DMS79 treated with DMSO at 0.1 percent for 48 hours (cell line): ENCODE measurements around the gene ADORA1.

Experiments
- DNase-seq: peaks from one replicate; lab custom pipeline; 2025; lab: John Stamatoyannopoulos, UW

ADORA1 gene

DNA sequence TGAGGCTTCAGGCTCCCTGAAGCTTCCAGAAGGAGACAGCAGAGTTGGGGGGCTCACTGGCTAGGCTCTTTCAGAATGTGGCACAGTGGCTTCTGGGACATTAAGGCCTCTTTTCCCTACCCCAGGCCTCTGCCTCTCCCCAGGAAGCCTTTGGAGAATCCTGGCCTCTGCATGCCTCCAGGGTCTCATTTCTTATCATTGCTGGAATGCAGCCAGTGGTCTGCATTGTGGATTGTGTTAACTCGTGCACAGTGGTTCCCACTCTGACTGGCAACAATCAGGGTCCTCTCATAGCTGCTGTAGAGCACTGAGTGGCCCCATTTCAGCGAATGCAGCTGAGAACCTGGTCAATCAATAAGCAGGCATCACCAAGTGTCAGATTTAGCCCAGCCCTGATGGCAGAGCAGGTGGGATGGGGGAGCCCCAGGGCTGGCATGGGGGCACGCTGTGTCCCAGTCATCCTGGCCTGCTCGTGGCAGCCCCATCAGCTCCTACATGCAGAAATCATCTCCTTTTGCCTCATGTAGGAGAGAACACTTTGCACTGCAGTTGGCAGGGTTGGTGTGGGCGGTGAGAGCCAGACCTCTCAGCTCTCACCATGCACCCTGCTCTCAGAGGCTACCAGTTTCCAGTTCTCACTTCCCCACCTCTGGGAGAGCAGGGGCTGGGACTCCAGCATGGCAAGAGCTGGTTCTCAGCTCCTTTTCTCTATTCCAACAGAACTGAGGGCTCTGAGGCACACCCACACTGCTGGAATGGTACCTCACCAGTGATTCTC lies 13.4 kb downstream of the ADORA1 start:
- no peak for DNase-seq

DNA sequence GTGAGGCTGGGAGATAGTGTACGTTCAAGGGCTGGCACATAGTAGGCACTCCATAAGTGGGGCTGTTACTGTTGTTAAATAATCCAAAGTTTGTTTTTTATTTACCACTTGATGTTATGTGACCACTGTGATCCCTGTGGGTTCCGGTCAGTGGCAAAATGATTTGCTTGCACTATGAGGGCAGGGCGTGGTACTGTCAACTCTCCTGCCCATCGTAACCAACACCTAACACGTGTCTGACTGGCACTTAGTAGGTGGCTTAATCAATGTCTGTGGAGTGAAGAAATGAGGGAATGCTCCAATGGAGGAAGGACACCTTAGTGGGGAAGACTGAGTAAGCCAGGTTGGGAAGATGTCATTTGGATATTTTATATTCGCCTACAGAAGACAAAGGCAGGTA lies 14.6 kb downstream of the ADORA1 start:
- no peak for DNase-seq

DNA sequence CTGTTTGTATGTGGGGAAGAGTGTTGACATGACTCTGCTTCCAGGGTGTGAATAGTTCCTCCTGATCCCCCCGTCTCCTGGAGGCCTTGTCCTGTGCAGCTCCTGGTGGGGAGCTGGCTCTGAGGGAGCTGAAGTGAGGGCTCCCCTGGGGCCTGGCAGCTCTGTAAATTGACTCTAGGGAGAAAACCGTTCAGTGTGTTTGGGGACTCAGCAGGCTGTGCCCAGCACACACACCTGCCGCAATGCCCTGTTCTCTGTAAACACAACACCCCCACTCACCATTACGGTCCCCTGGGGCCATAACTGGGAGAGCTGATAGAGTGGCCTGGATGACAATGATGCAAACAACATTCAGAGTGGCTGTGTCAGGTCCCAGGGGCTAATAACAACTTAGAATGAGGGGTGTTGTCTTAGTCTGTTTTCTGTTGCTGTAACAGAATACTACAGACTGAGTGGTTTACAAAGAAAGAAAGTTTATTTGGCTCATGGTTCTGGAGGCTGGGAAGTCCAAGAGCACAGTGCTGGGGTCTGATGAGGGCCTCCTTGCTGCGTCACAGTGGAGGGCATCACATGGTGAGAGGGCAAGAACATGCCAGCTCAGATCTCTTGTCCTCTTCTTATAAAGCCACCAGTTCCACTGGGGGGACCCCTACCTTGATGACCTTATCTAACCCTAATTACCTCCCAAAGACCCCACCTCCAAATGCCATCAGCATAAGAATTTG lies 15.3 kb downstream of the ADORA1 start:
- no peak for DNase-seq

- DNase-seq, result no peak
Measured at GRCh38 chr1:203143641-203144040, 16.1 kb downstream of the ADORA1 start.

DNA sequence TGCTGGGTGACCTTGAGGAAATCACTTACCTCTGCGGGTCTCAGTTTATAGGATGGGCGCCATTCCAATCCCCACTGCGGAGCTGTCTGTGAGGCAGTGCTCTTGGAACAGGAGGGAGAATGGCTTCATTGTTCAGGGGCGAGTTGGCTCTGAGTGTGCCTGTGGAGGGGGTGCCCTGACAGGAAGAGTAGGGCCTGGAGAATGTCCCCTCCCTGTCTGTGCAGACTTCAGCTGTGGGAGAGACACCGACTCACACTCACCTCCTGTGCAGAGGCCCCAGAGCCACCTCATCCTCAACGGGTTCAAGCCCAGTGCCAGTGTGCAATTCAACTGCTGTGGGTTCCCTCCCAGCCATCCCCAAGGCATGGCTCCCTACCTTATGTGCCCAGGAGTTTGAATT lies 17.1 kb downstream of the ADORA1 start:
- DNase-seq, result no peak

DNA sequence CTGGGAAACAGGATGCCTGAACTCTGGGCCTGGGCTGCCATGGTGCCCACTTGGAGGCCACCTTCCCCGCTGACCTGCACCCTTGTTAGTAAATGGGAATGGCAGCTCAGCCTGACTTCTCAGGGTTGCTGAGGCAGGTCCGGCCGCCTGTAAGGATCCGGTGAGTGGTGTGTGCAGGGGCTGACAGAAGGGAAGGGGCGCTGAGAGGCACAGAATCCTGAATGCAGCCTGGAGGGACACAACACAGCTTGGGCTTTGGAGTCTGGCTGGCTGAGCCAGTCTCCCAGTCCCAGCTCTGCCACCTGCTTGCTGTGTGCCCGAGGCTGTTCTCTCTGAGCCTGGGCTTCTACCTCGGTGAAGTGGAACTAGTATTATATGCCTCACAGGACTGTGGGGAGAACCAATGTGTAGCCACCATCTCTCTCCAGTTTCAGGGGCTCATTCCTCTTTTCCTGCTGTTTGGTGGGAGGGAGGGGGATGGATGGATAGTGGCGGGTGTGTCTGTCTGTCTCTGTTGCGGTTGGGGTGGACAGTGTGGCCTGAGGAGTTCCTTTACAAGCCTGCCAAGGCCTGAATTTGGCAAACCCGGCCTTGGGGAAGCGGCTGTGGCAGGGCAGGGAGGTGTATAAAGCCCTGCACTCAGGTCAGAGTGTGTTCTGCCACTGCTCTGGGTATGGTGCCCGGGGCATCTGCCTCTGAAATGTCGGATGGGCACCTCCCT lies 18.0 kb downstream of the ADORA1 start:
- DNase-seq, result no peak

- no peak for DNase-seq
Measured at GRCh38 chr1:203146042-203146369, 18.5 kb downstream of the ADORA1 start.

GRCh38 chr1:203146537-203146936 lies 19.0 kb downstream of the ADORA1 start:
- no peak for DNase-seq

DNA sequence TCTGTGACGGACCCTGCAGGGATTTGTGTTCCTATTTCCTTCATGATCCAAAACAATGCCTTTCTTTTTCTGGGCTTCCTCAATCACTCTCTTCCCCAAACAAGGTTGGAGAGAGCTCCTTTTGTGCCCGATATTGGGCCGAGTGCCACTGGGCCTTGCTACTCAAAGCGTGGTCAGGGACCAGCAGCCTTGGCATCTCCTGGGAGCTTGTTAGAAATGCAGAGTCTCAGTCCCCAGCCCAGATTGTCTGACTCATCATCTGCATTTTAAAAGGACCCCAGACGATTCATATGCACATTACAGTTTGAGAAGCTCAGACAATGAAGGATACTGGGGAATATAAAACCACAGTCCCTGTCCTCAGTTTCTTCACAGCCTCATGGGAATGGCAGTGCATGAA lies 19.9 kb downstream of the ADORA1 start:
- no peak for DNase-seq

DNA sequence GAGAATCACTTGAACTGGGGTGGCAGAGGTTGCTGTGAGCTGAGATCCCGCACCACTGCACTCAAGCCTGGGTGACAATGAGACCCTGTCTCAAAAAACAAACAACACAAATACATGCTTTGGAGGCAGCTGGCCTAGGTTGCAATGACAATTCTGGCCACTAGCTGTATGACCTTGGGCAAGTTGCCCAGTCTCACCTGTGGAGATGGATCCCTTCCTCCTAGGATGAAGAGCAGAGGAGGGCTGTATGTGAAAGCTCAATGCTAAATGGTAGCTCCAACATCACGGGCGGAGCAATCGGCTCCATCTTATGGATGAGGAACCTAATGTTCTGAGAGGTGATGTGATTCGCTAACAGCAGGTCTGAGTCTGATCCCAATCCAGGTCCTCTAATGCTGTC lies 20.6 kb downstream of the ADORA1 start:
- DNase-seq, result no peak

GRCh38 chr1:203148579-203148978 lies 21.1 kb downstream of the ADORA1 start:
- no peak for DNase-seq

DNA sequence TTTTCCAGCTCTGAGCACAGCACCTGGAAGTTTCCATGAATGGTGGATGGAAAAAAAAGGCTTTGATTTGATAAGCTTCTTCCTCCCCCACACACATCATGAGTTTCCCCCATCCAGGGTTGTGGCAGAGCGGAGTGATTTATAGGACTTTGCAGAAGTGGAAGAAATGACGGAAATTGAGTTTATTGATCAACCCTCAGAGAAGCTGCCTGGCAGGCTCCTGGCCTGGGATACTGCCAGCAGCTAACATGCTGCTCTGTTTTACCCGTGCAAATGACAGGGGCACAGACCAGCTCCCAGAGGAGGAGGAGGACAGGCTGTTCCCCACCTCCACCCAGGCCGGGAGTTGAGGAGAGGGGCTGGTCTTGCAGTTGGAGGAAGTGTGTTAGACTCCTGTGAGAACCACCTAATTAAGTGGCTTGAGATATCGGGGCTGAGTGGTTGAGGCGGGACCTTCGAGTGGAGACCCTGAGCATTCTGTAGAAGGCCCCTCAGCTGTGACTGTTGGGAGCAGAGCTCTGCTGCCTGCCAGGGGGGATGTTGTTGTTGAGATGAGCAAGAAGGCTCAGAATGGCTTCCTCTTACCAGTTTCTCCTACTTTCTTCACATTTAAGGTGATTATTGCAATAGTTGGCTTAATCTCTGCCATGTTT lies 21.8 kb downstream of the ADORA1 start:
- no peak for DNase-seq

GRCh38 chr1:203150511-203151297 lies 23.2 kb downstream of the ADORA1 start:
- no peak for DNase-seq

DNA sequence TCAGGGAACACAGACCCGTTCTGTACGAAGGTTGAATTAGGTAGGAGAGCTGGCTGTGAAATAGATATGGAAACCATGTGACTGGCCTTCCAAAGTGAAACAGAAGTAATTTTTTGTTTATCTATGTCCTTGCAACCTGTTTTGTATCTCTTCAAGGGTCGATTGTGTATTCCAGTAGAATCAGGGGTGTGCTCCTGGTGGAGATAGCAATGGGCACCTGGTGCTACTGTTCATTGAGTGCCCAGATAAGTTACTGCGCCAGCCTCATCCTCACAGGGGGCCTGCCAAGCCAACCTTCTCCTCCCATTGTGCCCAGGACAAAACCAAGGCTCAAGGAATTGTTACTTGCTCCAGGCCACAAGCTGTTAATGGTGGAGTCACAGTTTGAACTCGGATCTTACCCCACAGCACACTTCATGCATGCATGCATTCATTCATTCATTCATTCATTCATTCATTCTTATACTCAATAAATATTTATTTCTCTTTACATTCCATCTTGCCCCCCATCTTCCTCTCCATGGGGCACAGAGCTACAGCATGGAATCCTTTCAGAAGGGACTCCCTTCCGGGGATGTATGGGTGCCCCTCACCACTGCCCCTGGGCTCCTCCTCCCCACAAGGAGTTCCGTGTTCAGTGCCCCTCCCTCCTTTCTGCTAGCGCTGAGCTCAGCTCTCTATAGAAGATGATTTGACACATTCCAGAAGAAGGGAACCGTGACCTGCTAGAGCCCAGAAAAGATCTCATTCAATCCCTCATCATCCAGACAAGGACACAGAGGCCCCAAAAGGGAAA lies 24.0 kb downstream of the ADORA1 start:
- no peak for DNase-seq

DNA sequence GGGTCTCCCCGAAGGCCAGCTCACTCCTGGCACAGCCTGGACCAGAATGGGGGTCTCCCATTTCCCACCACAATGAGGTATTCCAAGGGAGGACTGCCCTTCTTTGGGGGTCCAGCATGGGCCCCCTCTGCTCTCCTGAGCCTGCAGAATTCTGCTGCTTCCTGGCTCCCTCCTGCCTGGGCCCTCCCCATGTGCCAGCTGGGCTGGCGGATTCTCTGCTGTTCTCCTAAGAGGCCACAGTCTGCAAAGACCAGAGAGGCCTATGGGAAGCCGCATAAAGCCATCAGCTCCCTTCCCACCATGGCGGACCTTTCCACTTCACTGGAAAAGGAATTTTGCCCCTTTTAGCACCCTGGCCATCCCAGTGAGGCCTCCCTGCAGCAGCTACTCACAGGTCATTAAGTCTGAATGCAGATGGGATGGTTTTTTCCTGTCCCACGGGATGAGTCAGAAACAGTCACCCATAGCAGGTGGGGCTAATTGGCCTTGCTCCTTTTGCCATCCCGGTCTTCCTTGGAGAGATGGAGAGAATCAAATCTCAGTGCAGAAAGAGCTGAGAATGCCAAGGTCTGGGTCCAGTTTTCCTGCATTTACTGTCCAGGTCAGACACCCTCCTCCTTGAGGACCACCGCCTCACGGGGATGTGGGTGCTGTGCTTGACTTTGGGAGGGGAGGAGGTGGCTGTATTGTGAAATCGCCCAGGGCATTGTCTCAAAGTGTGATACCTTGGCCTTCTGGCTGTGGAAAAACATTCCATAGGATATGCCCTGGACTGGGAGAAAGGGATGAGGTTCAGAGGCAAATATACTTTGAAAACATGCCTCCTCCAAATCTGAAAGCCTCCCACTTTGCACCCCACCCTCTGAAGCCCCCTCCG lies 24.9 kb downstream of the ADORA1 start:
- peak; percentile 34 for DNase-seq

DNA sequence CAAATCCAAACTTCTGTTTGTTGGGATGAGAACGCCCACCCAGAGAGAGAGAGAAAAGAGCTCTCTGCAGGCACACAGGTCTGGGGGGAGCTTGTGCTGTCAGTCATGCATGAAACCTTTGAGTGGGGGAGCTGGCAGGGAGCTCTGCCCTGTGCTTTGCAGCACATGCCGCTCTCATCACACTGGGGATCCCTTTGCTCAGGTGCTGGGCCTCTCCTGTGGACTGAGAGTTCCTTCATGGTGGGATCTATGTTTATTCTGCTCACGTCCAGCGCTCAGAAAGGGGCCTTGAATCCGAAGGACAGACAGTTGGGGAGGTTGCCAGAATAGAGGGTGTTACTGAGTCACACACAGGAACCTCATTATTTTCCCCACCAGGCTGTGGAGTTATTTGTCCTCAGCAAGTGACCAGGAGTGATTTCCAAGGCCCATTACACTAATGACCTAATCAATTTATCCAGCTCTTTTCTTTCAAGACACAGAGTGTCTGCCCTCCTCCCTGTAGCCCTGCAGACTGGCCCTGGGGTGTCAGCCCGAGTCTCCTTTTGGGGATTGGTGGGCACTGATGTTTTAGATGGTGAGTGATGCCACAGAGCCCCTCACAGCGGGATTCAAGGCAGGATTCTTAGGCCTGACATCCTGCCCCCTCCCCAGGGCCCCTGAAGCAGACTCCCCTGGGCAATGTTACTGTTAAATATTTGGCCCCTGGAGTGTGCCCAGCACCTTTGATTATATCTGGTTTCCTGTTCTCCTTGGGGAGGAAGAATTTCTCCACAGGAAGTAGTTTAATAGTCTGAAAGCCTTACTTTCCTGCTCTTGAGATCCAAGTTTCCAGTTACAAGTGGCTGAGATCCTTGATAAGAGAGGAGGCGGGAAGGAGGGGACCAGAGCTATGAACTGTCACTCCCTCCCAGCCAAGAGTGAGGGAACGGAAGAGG lies 25.8 kb downstream of the ADORA1 start:
- peak; percentile 57 for DNase-seq

GRCh38 chr1:203153989-203154821 lies 26.7 kb downstream of the ADORA1 start:
- DNase-seq, result no peak

DNA sequence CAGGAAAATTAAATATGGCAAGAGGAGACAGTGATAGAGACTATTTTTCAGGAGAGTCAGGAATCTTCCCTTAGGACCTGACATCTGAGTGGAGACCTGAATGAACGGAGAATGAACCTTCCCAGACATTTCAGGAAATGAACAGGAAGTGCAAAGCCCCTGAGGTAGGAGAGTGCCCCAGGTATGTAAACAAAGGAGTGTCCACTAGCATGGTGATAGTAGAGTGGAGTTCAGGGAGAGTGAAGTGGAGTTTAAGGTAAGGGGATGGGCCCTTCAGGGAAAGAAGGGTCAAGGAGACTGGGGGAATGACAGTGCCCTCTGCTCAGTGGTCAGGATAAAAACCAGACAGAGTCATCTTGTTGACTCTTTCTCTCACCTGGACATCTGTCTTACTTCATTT lies 28.8 kb downstream of the ADORA1 start:
- DNase-seq, result no peak
